ENCODE results near the gene TOMM70. TPM values are rescaled to one million over a fixed set of nuclear protein-coding genes. Genes with fewer than 3 reads are reported as not detected.

TOMM70 gene
- total RNA-seq, 2 experiments from 2014 or later, result 41.2 to 54.5 TPM

- H2AFZ ChIP-seq (ENCODE audit: low read length), result peak overlapping the region; percentile 62; the same call in 1 of the 2 replicates
Measured at GRCh38 chr3:100402256-100402655, 1.4 kb upstream of the TOMM70 start.

DNA sequence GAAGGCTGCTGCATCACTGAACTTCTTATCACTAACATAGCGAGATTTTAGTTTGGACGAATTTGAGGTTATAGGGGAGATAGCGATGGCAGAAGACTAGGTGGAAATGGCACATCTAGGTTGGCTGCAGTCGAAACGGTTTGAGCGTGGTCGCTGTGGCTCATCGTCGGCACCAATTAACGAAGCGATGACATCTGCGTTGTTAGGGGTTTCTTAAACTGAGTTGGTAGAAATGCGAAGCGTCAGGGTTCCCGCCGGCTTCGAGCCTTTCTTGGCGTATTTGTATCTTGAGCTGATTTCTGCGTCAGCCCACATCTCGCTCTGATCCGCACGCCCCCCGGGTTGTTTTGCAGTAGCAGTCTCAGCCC lies 769 bp upstream of the TOMM70 start:
- Histone ChIP-seq H3K4me3 (ENCODE audit: low read depth, low read length, poor library complexity, severe bottlenecking) (peak overlapping the region; percentile 93), H3K9me3 (ENCODE audit: low read length) (peaks cover under 1% of the 10 kb centered on the region; the same call in 1 of the 2 replicates), H3K36me3 (ENCODE audit: insufficient read depth, low read length) (peaks cover 26% of the 10 kb centered on the region), H2AFZ (ENCODE audit: low read length) (peak overlapping the region; percentile 62; the same call in 1 of the 2 replicates), H3K4me2 (ENCODE audit: low read length) (peak overlapping the region; percentile 88), H3K27ac (ENCODE audit: low read depth, low read length, poor library complexity, severe bottlenecking) (peak overlapping the region; percentile 81), H3K9me2 (ENCODE audit: insufficient read depth, low read length) (no peaks in the 10 kb centered on the region), H3K4me1 (ENCODE audit: insufficient read depth, low read length, poor library complexity, severe bottlenecking) (peaks cover 23% of the 10 kb centered on the region), H4K20me1 (ENCODE audit: insufficient read depth, low read length) (peaks cover 13% of the 10 kb centered on the region), H3K79me2 (ENCODE audit: insufficient read depth, low read depth, low read length) (peaks cover 84% of the 10 kb centered on the region)
- TSS peak; percentile 84 for BruUV-seq (replicated peaks)
- TF ChIP-seq EZH2phosphoT487 (IDR thresholded peaks at IDR 0.05; ENCODE audit: borderline replicate concordance, low read depth, low read length), result no peak
- intact Hi-C loops (cut with micrococcal nuclease; ENCODE audit: unreplicated experiment), result loop anchor here (1.0 to 10.0 kb wide), 4 partner anchors 67 to 1163 kb away; partner anchors contain the start of genes NIT2, TBC1D23 and TRMT10C
- ChIA-PET POLR2A (interaction anchor here (0.8 to 2.7 kb wide), 22 partner anchors 8 to 568 kb away, joined by 3 to 13 read pairs (median 5); partner anchors contain the start of genes NIT2 and TBC1D23), CTCF (ENCODE audit: unreplicated experiment) (interaction anchor here (0.6 kb wide), 1 partner anchor 1172 kb away, joined by 4 read pairs; the partner anchor contains the start of gene PCNP)
- DNase-seq (ENCODE audit: low spot score), result peak; percentile 58

More at GRCh38 chr3:100402256-100402655, 1.4 kb upstream of the TOMM70 start:
- DNase-seq (ENCODE audit: low spot score), result peak; percentile 27
- Histone ChIP-seq H3K9me3 (ENCODE audit: low read length) (peaks cover 6% of the 10 kb centered on the region), H3K4me2 (ENCODE audit: low read length) (peak overlapping the region; percentile 88), H3K79me2 (ENCODE audit: insufficient read depth, low read depth, low read length) (peaks cover 84% of the 10 kb centered on the region), H4K20me1 (ENCODE audit: insufficient read depth, low read length) (peaks cover 13% of the 10 kb centered on the region), H3K27ac (ENCODE audit: low read depth, low read length, poor library complexity, severe bottlenecking) (peak overlapping the region; percentile 81), H3K9me2 (ENCODE audit: insufficient read depth, low read length) (no peaks in the 10 kb centered on the region), H3K4me3 (ENCODE audit: low read depth, low read length, poor library complexity, severe bottlenecking) (peak overlapping the region; percentile 93), H3K36me3 (ENCODE audit: insufficient read depth, low read length) (peaks cover 26% of the 10 kb centered on the region), H3K4me1 (ENCODE audit: insufficient read depth, low read length, poor library complexity, severe bottlenecking) (peaks cover 23% of the 10 kb centered on the region)
- CTCF ChIA-PET (ENCODE audit: unreplicated experiment), result interaction anchor here (0.6 kb wide), 1 partner anchor 1172 kb away, joined by 4 read pairs; the partner anchor contains the start of gene PCNP
- TF ChIP-seq EZH2phosphoT487 (IDR thresholded peaks at IDR 0.05; ENCODE audit: borderline replicate concordance, low read depth, low read length), result no peak
- TF ChIP-seq CTCF (conservative IDR thresholded peaks at IDR 0.05; ENCODE audit: low read length), result no peak
- POLR2A ChIA-PET, result interaction anchor here (0.7 to 2.7 kb wide), 16 partner anchors 8 to 142 kb away, joined by 3 to 13 read pairs (median 5); partner anchors contain the start of genes NIT2 and TBC1D23
- no TSS peak for BruUV-seq (replicated peaks)
- intact Hi-C loops (cut with micrococcal nuclease; ENCODE audit: unreplicated experiment), result loop anchor here (5.0 to 10.0 kb wide), 2 partner anchors 310 to 1163 kb away; partner anchors contain the start of gene TRMT10C

GRCh38 chr3:100400419-100400779 lies 490 bp downstream of the TOMM70 start:
- no peaks in the 10 kb centered on the region for H3K9me3 ChIP-seq (ENCODE audit: low read length)
- POLR2A ChIA-PET, result interaction anchor here (0.9 to 2.7 kb wide), 6 partner anchors 9 to 284 kb away, joined by 3 to 13 read pairs (median 8); no protein-coding TSS in a partner anchor
- peak overlapping the region; percentile 76 for H3K4me2 ChIP-seq (ENCODE audit: low read length)
- TF ChIP-seq EZH2phosphoT487 (IDR thresholded peaks at IDR 0.05; ENCODE audit: borderline replicate concordance, low read depth, low read length) (no peak), CTCF (conservative IDR thresholded peaks at IDR 0.05; ENCODE audit: low read length) (no peak)
- H3K27ac ChIP-seq (ENCODE audit: low read depth, low read length, poor library complexity, severe bottlenecking), result peak overlapping the region; percentile 81
- CTCF ChIA-PET (ENCODE audit: unreplicated experiment), result no interaction called here
- no peaks in the 10 kb centered on the region for H3K9me2 ChIP-seq (ENCODE audit: insufficient read depth, low read length)
- H3K4me3 ChIP-seq (ENCODE audit: low read depth, low read length, poor library complexity, severe bottlenecking), result peak overlapping the region; percentile 93
- intact Hi-C loops (cut with micrococcal nuclease; ENCODE audit: unreplicated experiment), result loop anchor here (1.0 to 10.0 kb wide), 4 partner anchors 9 to 1164 kb away; partner anchors contain the start of genes NIT2 and TRMT10C
- H3K4me1 ChIP-seq (ENCODE audit: insufficient read depth, low read length, poor library complexity, severe bottlenecking), result peaks cover 33% of the 10 kb centered on the region
- H3K36me3 ChIP-seq (ENCODE audit: insufficient read depth, low read length), result peaks cover 31% of the 10 kb centered on the region
- no TSS peak for BruUV-seq (replicated peaks)
- H4K20me1 ChIP-seq (ENCODE audit: insufficient read depth, low read length), result peaks cover 13% of the 10 kb centered on the region
- H3K79me2 ChIP-seq (ENCODE audit: insufficient read depth, low read depth, low read length), result peaks cover 91% of the 10 kb centered on the region
- peak; percentile 56 for DNase-seq (ENCODE audit: low spot score)
- H2AFZ ChIP-seq (ENCODE audit: low read length), result peak overlapping the region; percentile 62; the same call in 1 of the 2 replicates

Data from OCI-LY7 (cell line).